HG02884 (cell line): Measurements from ENCODE around the gene OASL.

Experiments
- ATAC-seq: cut with Tn5 transposase; IDR thresholded peaks from one replicate; pipeline ENCODE4 v1.9.1; 2021; ENCODE audit warnings: mild to moderate bottlenecking, moderate library complexity; ENCODE audit not compliant: unreplicated experiment

Gene OASL

DNA sequence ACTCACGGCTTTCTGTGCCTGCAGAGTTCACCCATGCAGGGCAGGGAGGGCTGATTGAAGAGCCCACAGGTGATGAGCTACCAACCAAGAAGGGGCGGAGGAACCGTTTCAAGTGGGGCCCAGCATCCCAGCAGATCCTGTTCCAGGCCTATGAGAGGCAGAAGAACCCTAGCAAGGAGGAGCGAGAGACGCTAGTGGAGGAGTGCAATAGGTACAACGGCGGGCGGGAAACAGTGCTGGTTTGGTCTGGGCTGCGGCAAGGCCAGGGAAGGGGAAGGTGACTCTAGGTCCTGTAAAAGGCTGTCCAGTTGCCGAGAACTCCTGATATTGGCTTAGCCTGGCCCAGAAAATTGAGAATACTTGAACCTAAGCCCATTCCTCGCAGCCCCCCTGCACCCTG lies 45.5 kb downstream of the OASL start:
- no peak for ATAC-seq

DNA sequence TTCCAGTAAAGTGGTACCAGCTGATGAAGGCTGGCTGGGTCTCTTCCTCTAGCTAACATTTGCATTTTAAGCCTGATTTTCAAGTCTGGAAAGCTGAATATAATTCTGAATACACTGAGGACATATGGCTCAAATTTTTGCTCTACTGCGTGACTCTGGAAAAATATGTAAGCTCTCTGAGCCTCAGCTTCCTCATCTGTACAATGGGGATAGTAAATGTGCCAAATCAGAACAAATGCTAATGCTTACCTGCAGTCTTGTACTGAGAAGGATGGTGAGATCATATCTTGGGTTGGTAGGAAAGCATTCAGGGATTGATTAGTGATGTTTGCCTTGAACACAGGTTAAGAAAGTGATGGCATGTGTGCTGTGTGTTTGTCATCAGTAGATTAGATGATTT lies 46.1 kb downstream of the OASL start:
- ATAC-seq: no peak

DNA sequence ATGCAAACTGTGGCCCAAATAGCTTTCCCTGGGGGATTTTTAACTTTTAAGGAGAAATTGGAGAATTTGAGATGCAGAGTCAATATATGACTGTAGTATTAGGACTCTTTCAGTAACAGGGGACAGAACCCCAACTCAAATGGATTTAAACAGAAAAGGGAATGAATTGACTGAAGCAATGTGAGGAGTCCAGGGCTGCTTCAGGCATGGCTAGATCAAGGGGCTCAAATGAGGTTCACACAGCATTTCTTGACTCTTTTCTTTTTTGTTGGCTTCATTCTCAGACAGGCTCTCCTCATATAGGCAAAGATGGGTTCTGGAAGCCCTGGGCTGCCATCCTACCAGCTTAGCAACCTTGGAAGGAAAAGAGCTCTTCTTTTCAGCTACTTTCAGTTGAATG lies 47.1 kb downstream of the OASL start:
- ATAC-seq: no peak

DNA sequence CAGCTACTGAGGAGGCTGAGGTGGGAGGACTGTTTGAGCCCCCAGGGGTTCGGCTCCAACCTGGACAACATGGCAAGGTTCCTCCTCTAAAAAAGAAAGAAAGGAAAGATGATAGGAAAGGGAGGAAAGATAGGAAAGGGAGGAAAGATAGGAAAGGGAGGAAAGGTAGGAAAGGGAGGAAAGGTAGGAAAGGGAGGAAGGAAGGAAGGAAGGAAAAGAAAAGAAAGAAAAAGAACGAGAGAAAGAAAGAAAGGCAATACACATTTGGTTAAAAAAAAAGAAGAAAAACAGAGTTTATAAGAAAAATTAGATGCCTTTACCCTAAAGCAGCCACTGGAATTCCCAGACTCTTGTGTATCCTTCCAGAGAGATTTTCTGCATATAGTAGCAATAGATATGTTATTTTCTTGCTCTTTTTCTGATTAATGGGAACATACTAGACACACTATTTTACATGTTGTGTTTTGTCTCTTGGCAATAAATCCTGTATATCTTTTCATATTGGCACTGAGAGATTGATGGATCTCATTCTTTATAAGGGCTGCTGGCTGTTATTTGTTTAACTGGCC lies 48.5 kb downstream of the OASL start:
- no peak for ATAC-seq

DNA sequence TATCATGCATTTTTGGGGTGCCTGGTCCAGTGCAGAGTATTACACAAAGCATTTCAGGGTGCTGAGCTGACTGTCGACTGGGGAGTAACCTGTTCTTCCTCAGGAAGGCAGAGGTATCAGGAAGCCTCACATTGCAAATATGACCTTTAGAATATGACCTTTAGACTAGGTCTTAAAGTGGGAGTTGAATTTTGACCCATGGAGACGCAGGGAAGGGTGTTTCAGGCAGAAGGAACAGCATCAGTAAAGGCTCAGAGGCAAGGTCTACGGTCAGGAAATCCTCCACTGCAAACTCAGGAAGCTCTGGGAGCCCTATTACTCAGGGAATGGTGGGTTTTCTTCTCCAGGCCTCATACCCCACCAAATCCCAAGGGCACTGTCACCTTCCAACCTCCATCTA lies 49.4 kb downstream of the OASL start:
- ATAC-seq: no peak

DNA sequence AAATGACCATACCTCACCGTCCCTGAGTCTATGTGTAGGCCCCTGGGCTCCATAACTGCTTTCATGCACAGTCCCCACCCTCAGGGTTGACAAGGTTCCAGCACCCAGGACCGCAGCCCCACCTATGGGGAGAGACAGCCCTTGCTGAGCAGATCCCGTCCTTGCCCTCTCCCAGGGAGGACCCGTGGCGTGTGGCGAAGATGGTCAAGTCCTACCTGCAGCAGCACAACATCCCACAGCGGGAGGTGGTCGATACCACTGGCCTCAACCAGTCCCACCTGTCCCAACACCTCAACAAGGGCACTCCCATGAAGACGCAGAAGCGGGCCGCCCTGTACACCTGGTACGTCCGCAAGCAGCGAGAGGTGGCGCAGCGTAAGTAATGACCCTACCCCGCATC lies 50.4 kb downstream of the OASL start:
- ATAC-seq: no peak

DNA sequence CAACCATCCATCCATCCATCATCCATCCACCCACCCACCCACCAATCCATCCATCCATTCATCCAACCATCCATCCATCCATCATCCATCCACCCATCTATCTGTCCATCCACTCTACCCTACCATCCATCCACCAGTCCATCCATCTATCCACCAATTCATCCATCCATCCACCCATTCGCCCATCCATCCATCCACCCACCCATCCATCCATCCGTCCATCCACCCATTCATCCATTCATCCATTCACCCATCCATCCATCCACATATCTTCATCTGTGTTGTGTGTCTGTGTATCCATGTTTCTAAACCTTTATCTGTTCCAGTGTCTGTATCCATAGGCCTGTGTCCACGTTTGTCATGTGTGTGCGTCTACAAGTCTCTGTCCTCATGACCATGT lies 50.8 kb downstream of the OASL start:
- ATAC-seq: no peak

DNA sequence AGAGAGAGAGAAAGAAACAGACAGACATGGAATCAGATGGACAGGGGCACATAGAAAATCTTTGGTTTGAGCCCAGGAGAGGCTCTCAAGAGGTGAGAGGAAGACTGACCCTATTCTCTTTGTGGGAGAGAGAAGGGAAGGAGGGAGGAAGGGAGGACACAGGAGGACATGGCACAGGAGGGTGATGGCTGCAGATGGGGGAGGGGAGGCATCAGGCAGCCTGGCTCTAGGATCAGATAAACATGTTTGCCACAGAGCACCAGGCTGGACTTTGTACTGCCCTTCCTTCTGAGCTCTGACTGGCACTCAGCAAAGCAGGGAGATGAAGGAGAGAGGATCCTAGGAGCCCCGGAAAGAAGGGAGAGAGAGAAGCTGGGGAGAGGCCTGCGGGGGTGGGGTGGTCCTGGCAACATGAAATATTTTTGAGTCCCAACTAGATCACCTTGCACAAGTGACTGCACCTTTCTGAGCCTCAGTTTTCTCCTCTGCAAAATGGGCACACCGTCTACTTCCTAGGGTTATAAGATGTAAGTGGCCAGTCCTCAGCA lies 54.6 kb downstream of the OASL start:
- no peak for ATAC-seq

DNA sequence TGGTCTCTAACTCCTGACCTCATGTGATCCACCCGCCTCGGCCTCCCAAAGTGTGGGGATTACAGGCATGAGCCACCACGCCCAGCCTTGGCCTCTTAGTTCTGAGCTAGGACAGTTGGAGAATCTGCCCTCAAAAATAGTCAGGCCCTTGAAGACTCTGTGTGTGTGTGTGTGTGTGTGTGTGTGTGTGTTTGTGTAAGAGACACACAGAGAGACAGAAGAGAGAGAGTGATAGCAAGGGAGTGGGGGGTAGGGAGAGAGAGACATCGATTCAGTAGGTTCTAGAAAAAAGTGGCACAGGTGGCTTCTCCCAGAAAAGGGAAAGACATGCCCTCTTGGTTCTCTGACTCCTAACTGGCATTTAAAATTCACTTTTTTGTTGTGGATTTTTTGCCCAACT lies 55.3 kb downstream of the OASL start:
- ATAC-seq: no peak

DNA sequence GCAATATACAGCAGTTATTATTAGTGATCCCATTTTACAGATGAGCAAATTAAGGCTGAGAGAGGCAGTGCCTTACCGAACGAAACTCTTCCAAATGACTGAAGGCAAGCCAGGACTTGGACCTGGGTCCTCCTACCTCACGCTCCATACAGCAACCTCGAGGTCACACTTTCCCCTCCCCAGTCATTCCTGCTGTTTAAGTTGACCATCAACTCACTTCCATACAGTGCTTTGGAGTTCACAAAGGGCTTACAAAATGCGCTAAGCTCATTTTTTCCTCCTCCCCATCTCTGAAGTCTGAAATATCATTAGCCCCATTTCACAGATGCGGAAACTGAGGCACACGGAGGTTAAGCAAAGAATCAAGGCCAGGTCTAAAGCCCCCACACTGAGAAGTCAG lies 56.4 kb downstream of the OASL start:
- ATAC-seq: no peak

DNA sequence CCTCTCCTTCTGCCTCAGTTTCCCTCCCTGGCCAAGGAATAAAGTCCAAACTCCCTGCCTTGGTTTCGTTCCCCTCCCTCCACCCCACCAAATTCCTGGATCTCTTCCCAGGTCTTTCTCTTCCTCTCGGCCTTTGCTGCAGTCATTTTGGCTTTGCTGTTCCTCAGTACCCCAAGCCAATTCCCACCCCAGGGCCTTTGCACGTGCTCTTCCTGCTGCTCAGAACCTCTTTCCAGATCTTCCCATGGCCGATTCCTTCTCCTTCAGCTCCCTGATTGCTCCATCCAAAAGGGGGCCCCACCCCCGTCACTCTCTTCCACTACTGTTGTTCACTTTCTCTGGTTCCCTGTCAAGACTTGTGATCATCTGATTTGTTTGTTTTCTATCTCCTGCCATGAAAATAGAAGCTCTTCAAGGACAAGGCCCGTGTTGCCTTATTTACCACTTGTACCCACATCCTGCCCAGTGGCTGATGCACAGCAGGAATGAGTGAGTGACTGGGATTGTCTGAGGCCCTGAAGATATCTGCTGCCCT lies 57.6 kb downstream of the OASL start:
- no peak for ATAC-seq

DNA sequence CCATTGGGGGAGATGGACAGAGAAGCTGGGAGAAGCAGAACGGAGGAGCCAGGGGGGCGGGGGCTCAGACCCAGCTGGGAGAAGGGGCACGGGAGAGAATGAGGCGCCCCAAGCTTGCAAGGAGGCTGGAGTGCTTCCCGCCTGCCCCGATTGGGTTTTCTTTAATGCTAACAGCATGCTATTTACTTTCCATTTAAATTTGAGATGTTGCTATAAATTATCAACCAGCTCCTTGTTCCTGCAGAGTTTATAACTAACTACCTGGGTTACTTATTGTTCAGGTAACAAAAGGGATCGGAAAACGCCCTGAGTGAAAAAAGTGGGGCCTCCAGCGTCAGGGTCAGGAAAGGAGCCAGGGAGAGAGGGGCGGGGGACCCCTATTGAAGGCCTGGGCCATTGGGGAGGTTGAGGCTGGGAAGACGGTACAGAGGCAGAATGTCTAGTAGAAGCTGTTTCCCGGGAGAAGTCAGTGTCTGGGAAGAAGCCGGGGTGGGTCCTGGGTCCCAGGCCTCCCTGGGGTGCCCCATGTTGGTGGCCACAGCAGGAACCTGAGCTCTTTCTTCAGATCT lies 58.2 kb downstream of the OASL start:
- no peak for ATAC-seq

DNA sequence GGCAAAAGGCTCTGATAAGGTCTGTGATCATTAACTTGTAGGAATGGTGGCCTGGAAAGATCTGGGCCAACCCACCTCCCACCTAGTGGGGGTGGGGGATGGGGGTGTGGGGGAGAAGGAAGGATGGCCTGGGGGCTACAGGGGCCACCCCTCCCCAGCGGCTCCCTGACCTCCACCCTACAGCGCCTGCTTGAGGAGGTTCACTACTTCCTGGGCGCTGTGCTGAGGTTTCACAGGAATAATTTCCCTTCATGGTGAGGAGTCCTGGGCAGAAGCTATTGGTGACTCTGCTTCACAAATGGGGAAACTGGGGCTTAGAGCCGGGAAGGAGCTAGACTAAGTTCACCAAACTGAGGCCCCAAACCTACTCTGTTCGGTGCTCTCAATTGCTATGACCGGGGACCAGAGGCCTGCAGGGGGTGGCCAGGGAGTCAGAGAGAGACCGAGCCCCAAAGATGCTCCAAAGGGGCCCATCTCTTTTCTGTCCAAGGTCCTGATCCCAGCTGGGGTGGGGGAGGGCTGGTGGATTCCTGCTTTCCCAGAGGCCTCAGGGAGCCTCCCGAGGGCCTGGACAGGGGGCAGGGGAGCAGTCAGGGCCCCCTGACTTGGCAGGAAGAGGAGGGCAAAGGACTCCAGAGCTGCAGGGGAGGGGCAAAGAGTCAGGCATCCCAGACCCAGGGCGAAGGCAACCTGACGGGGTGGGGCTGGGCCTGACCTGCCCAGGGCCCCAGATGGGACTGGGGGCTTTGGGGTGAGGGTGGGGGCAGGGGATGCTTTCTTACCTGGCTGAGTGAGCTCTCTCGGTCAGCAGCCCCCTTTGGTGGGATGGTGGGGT lies 59.0 kb downstream of the OASL start:
- ATAC-seq: no peak

DNA sequence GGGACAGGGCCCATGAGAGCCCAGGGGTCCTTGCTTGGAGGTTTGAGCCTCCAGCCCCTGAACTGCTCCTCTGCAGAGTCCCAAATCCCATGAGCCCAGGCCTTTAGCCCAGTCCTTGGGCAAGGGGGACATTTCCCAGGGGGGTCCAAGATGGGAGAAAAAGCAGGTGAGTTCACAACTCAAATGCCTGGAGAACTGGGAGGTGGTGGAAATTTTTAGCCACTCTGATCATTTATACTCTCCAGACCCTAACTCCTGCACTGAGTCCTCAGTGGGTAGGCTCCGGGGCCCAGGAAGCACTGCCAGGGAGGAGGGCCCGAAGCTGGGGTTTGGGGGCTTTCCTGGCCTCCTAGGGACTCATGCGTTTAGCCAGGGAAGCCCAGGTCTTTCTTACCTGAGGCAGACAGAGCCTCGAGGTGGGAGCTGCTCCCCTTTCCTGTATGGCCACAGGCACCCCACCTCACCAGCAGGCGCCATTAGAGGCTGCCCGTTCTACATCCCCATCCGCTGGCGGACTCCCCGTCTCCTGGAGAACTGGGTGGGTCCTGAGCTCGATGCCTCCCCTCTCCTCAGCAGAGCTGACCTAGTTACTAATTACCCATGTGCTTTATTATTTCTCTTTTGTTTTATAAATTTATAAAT lies 59.7 kb downstream of the OASL start:
- no peak for ATAC-seq

DNA sequence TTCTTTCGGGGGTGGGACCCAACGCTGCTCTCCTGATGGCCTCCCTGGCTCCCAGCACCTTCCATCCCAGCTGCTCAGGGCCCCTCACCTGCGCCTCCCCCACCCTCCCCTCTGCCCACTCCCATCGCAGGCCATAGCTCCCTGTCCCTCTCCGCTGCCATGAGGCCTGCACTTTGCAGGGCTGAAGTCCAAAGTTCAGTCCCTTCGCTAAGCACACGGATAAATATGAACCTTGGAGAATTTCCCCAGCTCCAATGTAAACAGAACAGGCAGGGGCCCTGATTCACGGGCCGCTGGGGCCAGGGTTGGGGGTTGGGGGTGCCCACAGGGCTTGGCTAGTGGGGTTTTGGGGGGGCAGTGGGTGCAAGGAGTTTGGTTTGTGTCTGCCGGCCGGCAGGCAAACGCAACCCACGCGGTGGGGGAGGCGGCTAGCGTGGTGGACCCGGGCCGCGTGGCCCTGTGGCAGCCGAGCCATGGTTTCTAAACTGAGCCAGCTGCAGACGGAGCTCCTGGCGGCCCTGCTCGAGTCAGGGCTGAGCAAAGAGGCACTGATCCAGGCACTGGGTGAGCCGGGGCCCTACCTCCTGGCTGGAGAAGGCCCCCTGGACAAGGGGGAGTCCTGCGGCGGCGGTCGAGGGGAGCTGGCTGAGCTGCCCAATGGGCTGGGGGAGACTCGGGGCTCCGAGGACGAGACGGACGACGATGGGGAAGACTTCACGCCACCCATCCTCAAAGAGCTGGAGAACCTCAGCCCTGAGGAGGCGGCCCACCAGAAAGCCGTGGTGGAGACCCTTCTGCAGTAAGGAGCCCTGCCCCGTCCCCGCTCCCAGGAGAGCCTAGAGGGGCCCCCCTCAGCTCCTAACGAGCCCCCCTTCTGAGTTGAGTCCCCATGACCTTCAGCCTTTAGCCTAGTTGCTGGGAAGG lies 60.5 kb downstream of the OASL start, which contains the start of gene HNF1A:
HNF1A (plus strand) TSS at position 248 of the 924 bp plus-strand sequence; CDS start at position 474, 226 bp downstream.
- ATAC-seq: no peak

DNA sequence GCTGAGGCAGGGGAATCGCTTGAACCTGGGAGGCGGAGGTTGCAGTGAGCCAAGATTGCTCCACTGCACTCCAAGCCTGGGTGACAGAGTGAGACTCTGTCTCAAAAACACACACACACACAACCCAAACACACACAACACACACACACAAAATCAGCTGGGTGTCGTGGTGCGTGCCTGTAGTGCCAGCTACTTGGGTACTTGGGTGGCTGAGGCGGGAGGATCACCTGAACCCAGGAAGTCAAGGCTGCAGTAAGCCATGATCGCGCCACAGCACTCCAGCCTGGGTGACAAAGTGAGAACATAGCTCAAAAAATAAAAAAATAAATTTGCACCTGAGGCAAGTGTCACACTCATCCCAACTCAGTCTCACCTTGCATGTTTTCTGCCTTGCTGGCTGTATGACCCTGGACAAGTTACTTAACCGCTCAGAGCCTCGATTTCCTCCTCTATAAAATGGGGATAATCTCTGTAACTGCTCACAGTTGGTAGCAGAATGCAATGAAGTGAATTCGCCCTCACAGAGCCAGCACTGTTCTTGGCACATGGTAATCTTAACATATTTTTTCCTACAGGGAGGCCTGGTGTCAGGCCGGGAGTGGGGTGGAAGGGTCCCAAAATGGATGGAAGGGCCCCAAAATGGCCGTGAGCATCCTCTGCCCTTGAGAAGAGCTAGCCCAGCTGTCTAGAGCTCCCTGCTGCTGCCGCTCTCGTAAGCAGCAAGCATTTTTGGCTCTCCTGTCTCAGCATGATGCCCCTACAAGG lies 61.3 kb downstream of the OASL start:
- no peak for ATAC-seq

DNA sequence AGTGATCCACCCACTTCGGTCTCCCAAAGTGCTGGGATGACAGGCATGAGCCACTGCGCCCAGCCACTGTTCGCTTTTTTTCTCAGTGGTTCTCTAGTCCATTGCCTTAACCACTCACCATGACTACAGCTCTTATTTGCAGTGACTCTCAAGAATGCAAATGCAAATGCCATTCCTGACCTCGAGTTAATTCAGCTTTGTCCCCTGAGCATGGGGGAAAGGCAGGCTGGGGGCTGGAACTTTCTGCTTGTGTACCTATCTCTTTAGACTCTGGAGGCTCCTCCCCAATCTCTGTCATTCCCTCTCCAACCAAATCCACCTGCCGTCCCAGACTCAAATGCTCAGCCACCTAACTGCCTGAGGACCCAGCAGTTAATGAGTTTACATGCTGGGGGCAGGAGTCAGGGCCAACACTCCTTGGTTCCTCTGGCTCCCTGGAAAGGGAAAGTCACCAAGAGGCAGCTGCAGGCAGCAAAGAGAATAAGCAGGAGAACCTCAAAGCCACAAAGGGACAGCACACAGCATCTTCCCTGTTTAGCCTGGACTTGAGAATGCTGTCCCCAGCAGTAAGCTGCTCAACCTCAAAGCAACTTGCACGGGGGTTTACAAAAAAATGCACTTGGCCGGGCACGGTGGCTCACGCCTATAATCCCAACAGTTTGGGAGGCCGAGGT lies 66.0 kb downstream of the OASL start:
- ATAC-seq: no peak

DNA sequence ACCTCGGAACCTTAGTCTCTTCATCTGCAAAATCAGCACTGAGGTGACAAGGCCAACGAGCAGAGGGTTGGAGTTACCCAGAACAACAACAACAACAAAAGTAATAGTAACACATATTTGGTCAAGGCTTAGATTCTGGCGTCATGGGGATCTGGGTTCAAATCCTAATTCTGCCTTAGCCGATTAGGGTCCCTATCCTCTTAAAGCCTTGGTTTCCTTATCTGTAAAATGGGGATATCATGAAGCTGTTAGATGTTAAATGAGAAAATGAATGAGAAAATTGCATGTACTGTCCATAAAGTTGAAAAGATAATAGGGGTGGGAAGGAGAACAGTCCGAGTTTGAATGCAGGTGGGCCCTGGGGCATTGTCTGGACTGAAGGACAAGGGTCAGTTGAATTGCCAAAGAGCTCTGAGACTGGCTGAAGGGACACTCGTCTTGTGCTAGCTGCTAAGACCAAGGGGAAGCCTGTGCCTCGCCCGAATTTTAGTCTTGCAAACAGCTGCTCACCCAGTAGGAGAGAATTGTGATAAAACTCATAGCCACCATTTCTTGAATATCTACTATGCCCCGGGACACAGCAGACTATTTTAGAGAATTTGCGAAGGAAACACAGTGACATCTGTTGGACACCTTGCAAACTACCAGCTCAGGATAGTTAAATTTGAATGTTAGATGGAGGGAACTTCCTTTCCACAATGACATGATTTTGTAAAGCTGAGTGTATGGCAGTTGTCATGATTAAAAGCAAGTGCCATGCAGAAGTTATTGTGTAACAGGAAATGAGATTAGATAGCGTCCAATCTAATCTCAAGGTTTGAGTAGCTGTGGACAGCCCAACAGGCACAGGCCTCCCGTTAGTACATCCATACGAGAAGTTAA lies 67.5 kb downstream of the OASL start:
- no peak for ATAC-seq
